Mesothelial cell of epicardium (in vitro differentiated cells): ENCODE data around the gene CFAP68. TPM values are rescaled to one million over a fixed set of nuclear protein-coding genes. Genes with fewer than 3 reads are reported as not detected.

Experiments used
- DNase-seq, 2 experiments: peaks; one replicate each; pipeline ENCODE4 v3.0.0; 2021; ENCODE audit warnings: low spot score in 2 of 2; ENCODE audit not compliant: unreplicated experiment in 2 of 2
- H3K27ac Mint-ChIP-seq: 2 replicates; pipeline ENCODE4 v1.8.0; 2021; ENCODE audit warnings: mixed read lengths
- H3K27me3 Mint-ChIP-seq: 2 replicates; pipeline ENCODE4 v1.8.0; 2021; ENCODE audit warnings: low read depth, mixed read lengths
- H3K36me3 Mint-ChIP-seq: 2 replicates; pipeline ENCODE4 v1.8.0; 2021; ENCODE audit warnings: mixed read lengths
- H3K4me1 Mint-ChIP-seq: 2 replicates; pipeline ENCODE4 v1.8.0; 2021; ENCODE audit warnings: mixed read lengths
- H3K4me3 Mint-ChIP-seq: 2 replicates; pipeline ENCODE4 v1.8.0; 2021; ENCODE audit warnings: mild to moderate bottlenecking, moderate library complexity, mixed read lengths
- H3K9me3 Mint-ChIP-seq: 2 replicates; pipeline ENCODE4 v1.8.0; 2021; ENCODE audit warnings: mixed read lengths
- CTCF ChIP-seq: fragments of 200-600 bp; sonication (generic); IDR thresholded peaks from one replicate; pipeline ENCODE4 v1.5.0; 2021; ENCODE audit warnings: antibody characterized with exemption; ENCODE audit not compliant: unreplicated experiment
- total RNA-seq: library from RNA; stranded (reverse); gene quantifications from 3 replicates; pipeline ENCODE4 v1.2.1, GENCODE V29; 2021

CFAP68 gene
- total RNA-seq, 1 donor from 2014 or later: 31.2 TPM

GRCh38 chr11:111933872-111934271 is 54.5 kb downstream of the CFAP68 start:
- Mint-ChIP-seq H3K4me1 (peaks cover 33% of the 10 kb centered on the region), H3K27me3 (no peaks in the 10 kb centered on the region), H3K4me3 (no peak overlapping the region), H3K36me3 (no peaks in the 10 kb centered on the region), H3K9me3 (no peaks in the 10 kb centered on the region), H3K27ac (no peak overlapping the region)
- TF ChIP-seq CTCF: no peak
- DNase-seq: no peak

- Mint-ChIP-seq H3K9me3 (no peaks in the 10 kb centered on the region), H3K36me3 (no peaks in the 10 kb centered on the region), H3K27me3 (no peaks in the 10 kb centered on the region), H3K27ac (no peak overlapping the region), H3K4me1 (peaks cover 38% of the 10 kb centered on the region), H3K4me3 (no peak overlapping the region)
- no peak for DNase-seq
- no peak for TF ChIP-seq CTCF
These were observed 55.0 kb downstream of the CFAP68 start for GRCh38 chr11:111934306-111934705.

Other genes with a start within 250 kb of the CFAP68 start
- 29.2 to 34.8 TPM (median 33.8 TPM) in 3 replicates for gene PPP2R1B, start 113.2 kb upstream of the CFAP68 start, total RNA-seq
- 48.5 to 51.9 TPM (median 50.6 TPM) in 3 replicates for gene ALG9, start 8.0 kb upstream of the CFAP68 start, total RNA-seq
- gene FDXACB1, start 376 bp upstream of the CFAP68 start, total RNA-seq: 2.9 to 3.5 TPM (median 3.2 TPM) in 3 replicates
- gene CRYAB, start 32.2 kb downstream of the CFAP68 start, total RNA-seq: 0.49 to 0.74 TPM (median 0.63 TPM) in 3 replicates
- 0.22 to 0.51 TPM (median 0.27 TPM) in 3 replicates for gene HSPB2, start 33.2 kb downstream of the CFAP68 start, total RNA-seq
- gene C11orf52, start 39.4 kb downstream of the CFAP68 start, total RNA-seq: 6.9 to 7.9 TPM (median 7.9 TPM) in 3 replicates
- 20.0 to 21.2 TPM (median 20.3 TPM) in 3 replicates for gene DIXDC1, start 57.8 kb downstream of the CFAP68 start, total RNA-seq
- gene DLAT, start 145.9 kb downstream of the CFAP68 start, total RNA-seq: 23.8 to 26.5 TPM (median 25.0 TPM) in 3 replicates
- 1.2 to 1.9 TPM (median 1.3 TPM) in 3 replicates for gene PIH1D2, start 194.5 kb downstream of the CFAP68 start, total RNA-seq
- 23.3 to 28.0 TPM (median 26.3 TPM) in 3 replicates for gene NKAPD1, start 194.8 kb downstream of the CFAP68 start, total RNA-seq
- 48.8 to 51.9 TPM (median 51.5 TPM) in 3 replicates for gene TIMM8B, start 207.2 kb downstream of the CFAP68 start, total RNA-seq
- 44.4 to 48.6 TPM (median 47.3 TPM) in 3 replicates for gene SDHD, start 207.3 kb downstream of the CFAP68 start, total RNA-seq